ENCODE measurements around the gene NVL.

Gene NVL

GRCh38 chr1:224266105-224266914, 63.7 kb downstream of the NVL start:
- ATAC-seq (ENCODE audit: insufficient read depth, low read depth) (no peak), DNase-seq (no peak)
- TF ChIP-seq CTCF (IDR thresholded peaks at IDR 0.05; ENCODE audit: borderline replicate concordance, extremely low read depth, low read length, poor library complexity, severe bottlenecking) (no peak), EZH2 (IDR thresholded peaks at IDR 0.05; ENCODE audit: borderline replicate concordance, low read depth, low read length, severe bottlenecking) (no peak)
- no peaks in the 10 kb centered on the region for H3K27me3 ChIP-seq (ENCODE audit: insufficient read depth, low read length, poor library complexity)
- H3K4me3 ChIP-seq (ENCODE audit: low read depth in 1 of 2, low read length in 2 of 2): no peak overlapping the region
- H3K79me2 ChIP-seq (ENCODE audit: insufficient read depth, low read length): no peaks in the 10 kb centered on the region
- no peak overlapping the region for H3K9ac ChIP-seq (ENCODE audit: low read depth, low read length)
- no peak overlapping the region for H3K4me2 ChIP-seq (ENCODE audit: insufficient read depth, low read length)
- H3K27ac ChIP-seq (ENCODE audit: low read length): no peak overlapping the region
- H4K20me1 ChIP-seq (ENCODE audit: insufficient read depth, low read length): no peaks in the 10 kb centered on the region
- H2AFZ ChIP-seq (ENCODE audit: low read depth, low read length): no peak overlapping the region
- peaks cover 39% of the 10 kb centered on the region for H3K36me3 ChIP-seq (ENCODE audit: insufficient read depth, low read length)
- H3K9me3 ChIP-seq (ENCODE audit: insufficient read depth, low read length, severe bottlenecking): no peaks in the 10 kb centered on the region
- H3K4me1 ChIP-seq (ENCODE audit: insufficient read depth, low read length): no peaks in the 10 kb centered on the region

- H3K4me3 ChIP-seq (ENCODE audit: low read depth in 1 of 2, low read length in 2 of 2): no peak overlapping the region
- H3K9ac ChIP-seq (ENCODE audit: low read depth, low read length): no peak overlapping the region
- H3K79me2 ChIP-seq (ENCODE audit: insufficient read depth, low read length): no peaks in the 10 kb centered on the region
- H3K4me1 ChIP-seq (ENCODE audit: insufficient read depth, low read length): no peaks in the 10 kb centered on the region
- DNase-seq (no peak), ATAC-seq (ENCODE audit: insufficient read depth, low read depth) (no peak)
- no peak overlapping the region for H2AFZ ChIP-seq (ENCODE audit: low read depth, low read length)
- H3K9me3 ChIP-seq (ENCODE audit: insufficient read depth, low read length, severe bottlenecking): no peaks in the 10 kb centered on the region
- H3K4me2 ChIP-seq (ENCODE audit: insufficient read depth, low read length): no peak overlapping the region
- no peaks in the 10 kb centered on the region for H3K27me3 ChIP-seq (ENCODE audit: insufficient read depth, low read length, poor library complexity)
- H4K20me1 ChIP-seq (ENCODE audit: insufficient read depth, low read length): no peaks in the 10 kb centered on the region
- TF ChIP-seq CTCF (IDR thresholded peaks at IDR 0.05; ENCODE audit: borderline replicate concordance, extremely low read depth, low read length, poor library complexity, severe bottlenecking): no peak
- no peak for TF ChIP-seq EZH2 (IDR thresholded peaks at IDR 0.05; ENCODE audit: borderline replicate concordance, low read depth, low read length, severe bottlenecking)
- H3K36me3 ChIP-seq (ENCODE audit: insufficient read depth, low read length): peaks cover 28% of the 10 kb centered on the region
- no peak overlapping the region for H3K27ac ChIP-seq (ENCODE audit: low read length)
Observed at GRCh38 chr1:224264321-224264720, 65.7 kb downstream of the NVL start.

GRCh38 chr1:224262373-224263054, 67.5 kb downstream of the NVL start:
- Histone ChIP-seq H3K79me2 (ENCODE audit: insufficient read depth, low read length) (no peaks in the 10 kb centered on the region), H3K36me3 (ENCODE audit: insufficient read depth, low read length) (peaks cover 18% of the 10 kb centered on the region; the same call in 1 of the 2 replicates), H3K27me3 (ENCODE audit: insufficient read depth, low read length, poor library complexity) (no peaks in the 10 kb centered on the region), H3K4me2 (ENCODE audit: insufficient read depth, low read length) (no peak overlapping the region), H3K4me1 (ENCODE audit: insufficient read depth, low read length) (no peaks in the 10 kb centered on the region), H3K9ac (ENCODE audit: low read depth, low read length) (no peak overlapping the region), H4K20me1 (ENCODE audit: insufficient read depth, low read length) (no peaks in the 10 kb centered on the region), H2AFZ (ENCODE audit: low read depth, low read length) (no peak overlapping the region), H3K4me3 (ENCODE audit: low read depth in 1 of 2, low read length in 2 of 2) (no peak overlapping the region), H3K9me3 (ENCODE audit: insufficient read depth, low read length, severe bottlenecking) (no peaks in the 10 kb centered on the region), H3K27ac (ENCODE audit: low read length) (no peak overlapping the region)
- ATAC-seq (ENCODE audit: insufficient read depth, low read depth) (no peak), DNase-seq (no peak)
- TF ChIP-seq CTCF (IDR thresholded peaks at IDR 0.05; ENCODE audit: borderline replicate concordance, extremely low read depth, low read length, poor library complexity, severe bottlenecking) (no peak), EZH2 (IDR thresholded peaks at IDR 0.05; ENCODE audit: borderline replicate concordance, low read depth, low read length, severe bottlenecking) (no peak)

All from DND-41 (cell line).